Measurements from ENCODE around the gene SYNGR1.

- TF ChIP-seq CTCF (IDR thresholded peaks at IDR 0.05) (no peak), POLR2AphosphoS2 (conservative IDR thresholded peaks at IDR 0.05; ENCODE audit: low read length) (no peak)
Measured at GRCh38 chr22:39356464-39356863, 6.7 kb downstream of the SYNGR1 start.

All from A549 (cell line).